WTC11 (cell line): ENCODE measurements around the gene ZFAND6.

Source experiments
- ATF1 ChIP-seq: sonication (generic); formaldehyde crosslinking; IDR thresholded peaks from 2 replicates; pipeline ENCODE4 v1.8.1; 2023; ENCODE audit warnings: mild to moderate bottlenecking, moderate library complexity, missing genetic modification reagents
- CBFB ChIP-seq: sonication (generic); formaldehyde crosslinking; IDR thresholded peaks from 2 replicates; pipeline ENCODE4 v1.8.1; 2022; ENCODE audit warnings: mild to moderate bottlenecking, low read depth, missing genetic modification reagents
- CREB1 ChIP-seq: sonication (generic); formaldehyde crosslinking; IDR thresholded peaks from 2 replicates; pipeline ENCODE4 v1.8.0; 2023; ENCODE audit warnings: mild to moderate bottlenecking, missing genetic modification reagents
- SP1 ChIP-seq: sonication (generic); formaldehyde crosslinking; conservative IDR thresholded peaks from 2 replicates; pipeline ENCODE4 v1.8.1; 2022; ENCODE audit warnings: missing genetic modification reagents
- ZNF317 ChIP-seq: sonication (generic); formaldehyde crosslinking; IDR thresholded peaks from 2 replicates; pipeline ENCODE4 v1.8.1; 2023; ENCODE audit warnings: low read depth, mild to moderate bottlenecking, moderate library complexity, missing genetic modification reagents, borderline replicate concordance
- TF ChIP-seq, protein P1 (sequence below): sonication (generic); formaldehyde crosslinking; IDR thresholded peaks from 2 replicates; pipeline ENCODE4 v1.8.0; 2023; ENCODE audit warnings: mild to moderate bottlenecking, missing genetic modification reagents
- TF ChIP-seq, protein P2 (sequence below): fragments of 200-600 bp; IDR thresholded peaks from 2 replicates; pipeline ENCODE4 v1.8.0; 2022; ENCODE audit warnings: antibody characterized with exemption
- TF ChIP-seq, protein P3 (sequence below): sonication (generic); formaldehyde crosslinking; IDR thresholded peaks from 2 replicates; pipeline ENCODE4 v1.8.0; 2022; ENCODE audit warnings: mild to moderate bottlenecking, missing genetic modification reagents
- TF ChIP-seq, protein P4 (sequence below): sonication (generic); formaldehyde crosslinking; IDR thresholded peaks from 2 replicates; pipeline ENCODE4 v1.8.1; 2023; ENCODE audit warnings: mild to moderate bottlenecking, missing genetic modification reagents, moderate library complexity

DNA sequence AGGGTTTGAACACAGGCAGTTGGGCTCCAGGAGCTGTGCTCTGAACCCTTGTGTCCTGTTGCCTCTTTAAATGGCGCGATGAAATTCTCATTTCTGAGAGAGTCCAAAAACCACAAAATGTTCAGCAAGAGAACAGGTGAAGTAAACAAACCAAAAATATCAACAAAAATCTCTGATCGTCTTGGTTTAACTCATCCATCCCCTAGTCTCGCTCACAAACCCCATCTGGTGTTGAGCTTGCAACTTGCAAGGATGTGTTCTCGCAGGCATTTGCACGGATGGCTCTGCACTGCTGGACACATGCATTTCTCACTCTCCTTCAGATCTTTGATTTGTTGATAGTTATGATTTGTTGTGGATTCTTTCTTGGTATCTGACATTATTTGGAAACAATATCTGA, 124.4 kb downstream of the ZFAND6 start:
- TF ChIP-seq, protein P1, sequence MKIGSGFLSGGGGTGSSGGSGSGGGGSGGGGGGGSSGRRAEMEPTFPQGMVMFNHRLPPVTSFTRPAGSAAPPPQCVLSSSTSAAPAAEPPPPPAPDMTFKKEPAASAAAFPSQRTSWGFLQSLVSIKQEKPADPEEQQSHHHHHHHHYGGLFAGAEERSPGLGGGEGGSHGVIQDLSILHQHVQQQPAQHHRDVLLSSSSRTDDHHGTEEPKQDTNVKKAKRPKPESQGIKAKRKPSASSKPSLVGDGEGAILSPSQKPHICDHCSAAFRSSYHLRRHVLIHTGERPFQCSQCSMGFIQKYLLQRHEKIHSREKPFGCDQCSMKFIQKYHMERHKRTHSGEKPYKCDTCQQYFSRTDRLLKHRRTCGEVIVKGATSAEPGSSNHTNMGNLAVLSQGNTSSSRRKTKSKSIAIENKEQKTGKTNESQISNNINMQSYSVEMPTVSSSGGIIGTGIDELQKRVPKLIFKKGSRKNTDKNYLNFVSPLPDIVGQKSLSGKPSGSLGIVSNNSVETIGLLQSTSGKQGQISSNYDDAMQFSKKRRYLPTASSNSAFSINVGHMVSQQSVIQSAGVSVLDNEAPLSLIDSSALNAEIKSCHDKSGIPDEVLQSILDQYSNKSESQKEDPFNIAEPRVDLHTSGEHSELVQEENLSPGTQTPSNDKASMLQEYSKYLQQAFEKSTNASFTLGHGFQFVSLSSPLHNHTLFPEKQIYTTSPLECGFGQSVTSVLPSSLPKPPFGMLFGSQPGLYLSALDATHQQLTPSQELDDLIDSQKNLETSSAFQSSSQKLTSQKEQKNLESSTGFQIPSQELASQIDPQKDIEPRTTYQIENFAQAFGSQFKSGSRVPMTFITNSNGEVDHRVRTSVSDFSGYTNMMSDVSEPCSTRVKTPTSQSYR, result no peak
- TF ChIP-seq, protein P2, sequence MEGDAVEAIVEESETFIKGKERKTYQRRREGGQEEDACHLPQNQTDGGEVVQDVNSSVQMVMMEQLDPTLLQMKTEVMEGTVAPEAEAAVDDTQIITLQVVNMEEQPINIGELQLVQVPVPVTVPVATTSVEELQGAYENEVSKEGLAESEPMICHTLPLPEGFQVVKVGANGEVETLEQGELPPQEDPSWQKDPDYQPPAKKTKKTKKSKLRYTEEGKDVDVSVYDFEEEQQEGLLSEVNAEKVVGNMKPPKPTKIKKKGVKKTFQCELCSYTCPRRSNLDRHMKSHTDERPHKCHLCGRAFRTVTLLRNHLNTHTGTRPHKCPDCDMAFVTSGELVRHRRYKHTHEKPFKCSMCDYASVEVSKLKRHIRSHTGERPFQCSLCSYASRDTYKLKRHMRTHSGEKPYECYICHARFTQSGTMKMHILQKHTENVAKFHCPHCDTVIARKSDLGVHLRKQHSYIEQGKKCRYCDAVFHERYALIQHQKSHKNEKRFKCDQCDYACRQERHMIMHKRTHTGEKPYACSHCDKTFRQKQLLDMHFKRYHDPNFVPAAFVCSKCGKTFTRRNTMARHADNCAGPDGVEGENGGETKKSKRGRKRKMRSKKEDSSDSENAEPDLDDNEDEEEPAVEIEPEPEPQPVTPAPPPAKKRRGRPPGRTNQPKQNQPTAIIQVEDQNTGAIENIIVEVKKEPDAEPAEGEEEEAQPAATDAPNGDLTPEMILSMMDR, result no peak
- no peak for TF ChIP-seq CBFB (CRISPR knock-in tag)
- TF ChIP-seq CREB1 (CRISPR knock-in tag), result no peak
- no peak for TF ChIP-seq ATF1 (CRISPR knock-in tag)
- no peak for TF ChIP-seq SP1
- TF ChIP-seq, protein P3, sequence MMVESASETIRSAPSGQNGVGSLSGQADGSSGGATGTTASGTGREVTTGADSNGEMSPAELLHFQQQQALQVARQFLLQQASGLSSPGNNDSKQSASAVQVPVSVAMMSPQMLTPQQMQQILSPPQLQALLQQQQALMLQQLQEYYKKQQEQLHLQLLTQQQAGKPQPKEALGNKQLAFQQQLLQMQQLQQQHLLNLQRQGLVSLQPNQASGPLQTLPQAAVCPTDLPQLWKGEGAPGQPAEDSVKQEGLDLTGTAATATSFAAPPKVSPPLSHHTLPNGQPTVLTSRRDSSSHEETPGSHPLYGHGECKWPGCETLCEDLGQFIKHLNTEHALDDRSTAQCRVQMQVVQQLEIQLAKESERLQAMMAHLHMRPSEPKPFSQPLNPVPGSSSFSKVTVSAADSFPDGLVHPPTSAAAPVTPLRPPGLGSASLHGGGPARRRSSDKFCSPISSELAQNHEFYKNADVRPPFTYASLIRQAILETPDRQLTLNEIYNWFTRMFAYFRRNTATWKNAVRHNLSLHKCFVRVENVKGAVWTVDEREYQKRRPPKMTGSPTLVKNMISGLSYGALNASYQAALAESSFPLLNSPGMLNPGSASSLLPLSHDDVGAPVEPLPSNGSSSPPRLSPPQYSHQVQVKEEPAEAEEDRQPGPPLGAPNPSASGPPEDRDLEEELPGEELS, result no peak
- TF ChIP-seq, protein P4, sequence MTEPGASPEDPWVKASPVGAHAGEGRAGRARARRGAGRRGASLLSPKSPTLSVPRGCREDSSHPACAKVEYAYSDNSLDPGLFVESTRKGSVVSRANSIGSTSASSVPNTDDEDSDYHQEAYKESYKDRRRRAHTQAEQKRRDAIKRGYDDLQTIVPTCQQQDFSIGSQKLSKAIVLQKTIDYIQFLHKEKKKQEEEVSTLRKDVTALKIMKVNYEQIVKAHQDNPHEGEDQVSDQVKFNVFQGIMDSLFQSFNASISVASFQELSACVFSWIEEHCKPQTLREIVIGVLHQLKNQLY (CRISPR knock-in tag), result no peak
- no peak for TF ChIP-seq ZNF317 (CRISPR knock-in tag)
